SK-N-SH (cell line): ENCODE results near the gene SPATA16. TPM values are rescaled to one million over a fixed set of nuclear protein-coding genes. Genes with fewer than 3 reads are reported as not detected.

ENCODE experiments used
- CTCF ChIA-PET: fragments of 300-600, 350-600 bp; formaldehyde crosslinking; extraction: SDS; loops from one replicate; lab custom pipeline; 2021; lab: Yijun Ruan, JAX
- POLR2A ChIA-PET: fragments of 350-600 bp; sonication (Branson Sonifier 250); formaldehyde crosslinking; extraction: SDS; loops from one replicate; lab custom pipeline; 2020; ENCODE audit warnings: antibody characterized with exemption, inconsistent platforms; lab: Yijun Ruan, JAX
- DNase-seq: peaks from one replicate; pipeline ENCODE4 v3.0.0; 2012
- H2AFZ ChIP-seq: fragments of 200-600 bp; sonication (generic); 2 replicates; pipeline ENCODE4 v1.8.1; 2016; ENCODE audit warnings: antibody characterized with exemption, mild to moderate bottlenecking, low read depth
- H3F3A ChIP-seq: fragments of 200-600 bp; sonication (generic); replicated peaks from 2 replicates; pipeline ENCODE3; 2016; ENCODE audit warnings: antibody characterized with exemption, mild to moderate bottlenecking; ENCODE audit not compliant: insufficient read depth
- H3K27ac ChIP-seq, 2 experiments: fragments of 200-500 bp in 1 of 2; fragments of 200-600 bp in 1 of 2; sonication (Bioruptor generic) in 1 of 2; sonication (generic), shearing (Covaris generic) in 1 of 2; 2 replicates each; pipeline versions ENCODE4 v1.5.1 to v1.6.1; 2014 to 2016; ENCODE audit warnings: low read depth in 2 of 2, inconsistent platforms in 1 of 2, low read length in 1 of 2, mild to moderate bottlenecking in 1 of 2, mixed read lengths in 1 of 2
- H3K27me3 ChIP-seq: fragments of 200-600 bp; sonication (generic), shearing (Covaris generic); 2 replicates; pipeline ENCODE4 v1.6.1; 2016; ENCODE audit warnings: mixed run types; ENCODE audit not compliant: insufficient read depth
- H3K36me3 ChIP-seq, 2 experiments: fragments of 200-500 bp in 1 of 2; fragments of 200-600 bp in 1 of 2; sonication (Bioruptor generic) in 1 of 2; sonication (generic) in 1 of 2; replicated peaks in 1 of 2; 2 replicates each; pipeline versions ENCODE3 to v1.5.1; 2014 to 2016; ENCODE audit warnings: low read length in 1 of 2, mild to moderate bottlenecking in 1 of 2; ENCODE audit not compliant: insufficient read depth in 2 of 2, control insufficient read depth in 1 of 2
- H3K4me1 ChIP-seq, 2 experiments: fragments of 200-500 bp in 1 of 2; fragments of 200-600 bp in 1 of 2; sonication (Bioruptor generic) in 1 of 2; sonication (generic), shearing (Covaris generic) in 1 of 2; 2 replicates each; pipeline versions ENCODE4 v1.5.1 to v1.6.1; 2014 to 2016; ENCODE audit warnings: low read depth in 1 of 2, low read length in 1 of 2, mixed run types in 1 of 2; ENCODE audit not compliant: insufficient read depth in 2 of 2, control insufficient read depth in 1 of 2
- H3K4me2 ChIP-seq: fragments of 200-600 bp; sonication (generic), shearing (Covaris generic); 2 replicates; pipeline ENCODE4 v1.6.1; 2017; ENCODE audit warnings: mixed run types
- H3K4me3 ChIP-seq, 2 experiments: fragments of 200-500 bp in 1 of 2; fragments of 200-600 bp in 1 of 2; sonication (Bioruptor generic) in 1 of 2; sonication (generic), shearing (Covaris generic) in 1 of 2; 2 replicates each; pipeline versions ENCODE4 v1.5.1 to v1.8.1; 2014 to 2016; ENCODE audit warnings: low read depth in 2 of 2, inconsistent platforms in 1 of 2, low read length in 1 of 2, mild to moderate bottlenecking in 1 of 2, mixed read lengths in 1 of 2, moderate library complexity in 1 of 2
- H3K79me2 ChIP-seq: fragments of 200-600 bp; sonication (generic); 2 replicates; pipeline ENCODE4 v1.8.1; 2017; ENCODE audit warnings: mild to moderate bottlenecking; ENCODE audit not compliant: insufficient read depth
- H3K9ac ChIP-seq: fragments of 200-600 bp; sonication (generic); 2 replicates; pipeline ENCODE4 v1.6.1; 2017; ENCODE audit warnings: mixed run types
- H3K9me2 ChIP-seq: fragments of 200-600 bp; sonication (generic); 2 replicates; pipeline ENCODE4 v1.6.1; 2017; ENCODE audit warnings: mixed run types
- H3K9me3 ChIP-seq: fragments of 200-600 bp; sonication (generic); 2 replicates; pipeline ENCODE4 v1.6.1; 2017; ENCODE audit warnings: mixed run types, mild to moderate bottlenecking, moderate library complexity
- H4K20me1 ChIP-seq: fragments of 200-600 bp; sonication (generic); 2 replicates; pipeline ENCODE4 v1.6.1; 2017; ENCODE audit warnings: mild to moderate bottlenecking, mixed run types; ENCODE audit not compliant: insufficient read depth
- ELF1 ChIP-seq: IDR thresholded peaks from 2 replicates; pipeline ENCODE4 v1.4.0; 2012
- EP300 ChIP-seq, 2 experiments: IDR thresholded peaks; 2 replicates each; pipeline versions ENCODE4 v1.4.0 to v1.6.1; 2012; ENCODE audit warnings: borderline replicate concordance in 1 of 2, low read depth in 1 of 2, low read length in 1 of 2
- EZH2phosphoT487 ChIP-seq: fragments of 200-600 bp; sonication (generic); IDR thresholded peaks from 2 replicates; pipeline ENCODE4 v1.6.1; 2017; ENCODE audit warnings: low read depth, mixed run types, mild to moderate bottlenecking, antibody characterized with exemption, moderate library complexity, borderline replicate concordance
- FOSL2 ChIP-seq: IDR thresholded peaks from 2 replicates; pipeline ENCODE4 v1.4.0; 2012; ENCODE audit warnings: low read depth, mild to moderate bottlenecking, moderate library complexity, borderline replicate concordance
- FOXJ3 ChIP-seq: sonication (generic); formaldehyde crosslinking; IDR thresholded peaks from 2 replicates; pipeline ENCODE4 v1.5.1; 2020; ENCODE audit warnings: mild to moderate bottlenecking, missing genetic modification reagents
- NFIC ChIP-seq: IDR thresholded peaks from 2 replicates; pipeline ENCODE4 v1.4.0; 2012; ENCODE audit warnings: borderline replicate concordance
- NRF1 ChIP-seq: IDR thresholded peaks from 2 replicates; pipeline ENCODE4 v1.6.1; 2012; ENCODE audit warnings: low read depth, mild to moderate bottlenecking, low read length
- POLR2AphosphoS5 ChIP-seq: IDR thresholded peaks from 2 replicates; pipeline ENCODE4 v1.6.1; 2012; ENCODE audit warnings: low read depth, low read length
- RAD21 ChIP-seq: IDR thresholded peaks from 2 replicates; pipeline ENCODE4 v1.6.1; 2012; ENCODE audit warnings: mild to moderate bottlenecking, low read length
- RFX5 ChIP-seq: IDR thresholded peaks from 2 replicates; pipeline ENCODE4 v1.6.1; 2012; ENCODE audit warnings: mild to moderate bottlenecking, improper control_type of control experiment, low read length
- SIN3A ChIP-seq: IDR thresholded peaks from 2 replicates; pipeline ENCODE4 v1.6.1; 2012; ENCODE audit warnings: low read depth, mild to moderate bottlenecking, low read length, moderate library complexity, borderline replicate concordance
- SMC3 ChIP-seq: IDR thresholded peaks from 2 replicates; pipeline ENCODE4 v1.6.1; 2012; ENCODE audit warnings: low read depth, low read length, improper control_type of control experiment
- TAF1 ChIP-seq: IDR thresholded peaks from 2 replicates; pipeline ENCODE4 v1.6.1; 2012; ENCODE audit warnings: low read depth, mild to moderate bottlenecking, low read length, moderate library complexity, borderline replicate concordance
- TEAD4 ChIP-seq: IDR thresholded peaks from 2 replicates; pipeline ENCODE4 v1.4.0; 2012; ENCODE audit warnings: mild to moderate bottlenecking, borderline replicate concordance; ENCODE audit not compliant: insufficient read depth
- WGBS: methylation state at CpG from one replicate; pipeline ENCODE4 v1.1.6; 2017; ENCODE audit warnings: low lambda C conversion rate; 5-methylcytosine and 5-hydroxymethylcytosine counted together
- polyA plus RNA-seq, 3 experiments: library from polyadenylated mRNA; depleted of rRNA; stranded (reverse); fragments of >200 nt; gene quantifications; 2 replicates each; pipeline ENCODE4 v1.2.3, GENCODE V29; 2012
- TF ChIP-seq, protein P1 (sequence below): IDR thresholded peaks from 2 replicates; pipeline ENCODE4; 2012
- TF ChIP-seq, protein P2 (sequence below): fragments of 150-350 bp; IDR thresholded peaks from 2 replicates; pipeline ENCODE4 v1.6.1; 2016; ENCODE audit warnings: mild to moderate bottlenecking, low read depth, low read length
- TF ChIP-seq, protein P3 (sequence below): IDR thresholded peaks from 2 replicates; pipeline ENCODE4 v1.4.0; 2012; ENCODE audit warnings: low read depth, borderline replicate concordance
- TF ChIP-seq, protein P4 (sequence below): IDR thresholded peaks from 2 replicates; pipeline ENCODE4 v1.4.0; 2012; ENCODE audit warnings: low read depth, borderline replicate concordance

The SPATA16 gene
- polyA plus RNA-seq, 1 of the 3 experiments (the other 2 are of a cell fraction) = not detected

DNA sequence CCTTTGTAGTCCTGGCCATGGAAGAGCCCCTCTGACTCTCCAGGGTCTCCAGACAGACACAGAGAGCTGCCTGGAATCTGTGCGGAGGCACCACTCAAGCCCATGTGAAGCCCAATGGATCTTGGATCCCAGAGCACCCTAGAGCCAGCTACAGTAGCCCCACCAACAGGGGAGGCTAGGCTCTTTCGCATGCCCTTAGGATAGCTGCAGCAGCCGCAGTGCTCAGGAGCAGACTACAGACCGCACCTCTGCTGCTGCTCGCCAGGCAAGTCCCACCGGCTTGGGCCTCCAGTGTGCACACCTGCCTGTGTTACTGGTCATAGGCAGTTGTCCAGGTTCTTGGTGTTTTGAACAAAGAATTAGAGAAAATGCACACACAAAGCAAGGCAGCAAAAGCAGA is 131.6 kb downstream of the SPATA16 start:
- H3K4me1 ChIP-seq = no peaks in the 10 kb centered on the region; a peak in 1 of 4 replicates
- TF ChIP-seq RFX5 (no peak), EP300 (IDR thresholded peaks at IDR 0.05; ENCODE audit: borderline replicate concordance in 1 of 2, low read depth in 1 of 2, low read length in 1 of 2) (no peak), ELF1 (no peak), RAD21 (no peak), FOSL2 (no peak), EZH2phosphoT487 (no peak)
- TF ChIP-seq, protein P1, sequence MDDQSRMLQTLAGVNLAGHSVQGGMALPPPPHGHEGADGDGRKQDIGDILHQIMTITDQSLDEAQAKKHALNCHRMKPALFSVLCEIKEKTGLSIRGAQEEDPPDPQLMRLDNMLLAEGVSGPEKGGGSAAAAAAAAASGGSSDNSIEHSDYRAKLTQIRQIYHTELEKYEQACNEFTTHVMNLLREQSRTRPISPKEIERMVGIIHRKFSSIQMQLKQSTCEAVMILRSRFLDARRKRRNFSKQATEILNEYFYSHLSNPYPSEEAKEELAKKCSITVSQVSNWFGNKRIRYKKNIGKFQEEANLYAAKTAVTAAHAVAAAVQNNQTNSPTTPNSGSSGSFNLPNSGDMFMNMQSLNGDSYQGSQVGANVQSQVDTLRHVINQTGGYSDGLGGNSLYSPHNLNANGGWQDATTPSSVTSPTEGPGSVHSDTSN = no peak
- TF ChIP-seq, protein P2, sequence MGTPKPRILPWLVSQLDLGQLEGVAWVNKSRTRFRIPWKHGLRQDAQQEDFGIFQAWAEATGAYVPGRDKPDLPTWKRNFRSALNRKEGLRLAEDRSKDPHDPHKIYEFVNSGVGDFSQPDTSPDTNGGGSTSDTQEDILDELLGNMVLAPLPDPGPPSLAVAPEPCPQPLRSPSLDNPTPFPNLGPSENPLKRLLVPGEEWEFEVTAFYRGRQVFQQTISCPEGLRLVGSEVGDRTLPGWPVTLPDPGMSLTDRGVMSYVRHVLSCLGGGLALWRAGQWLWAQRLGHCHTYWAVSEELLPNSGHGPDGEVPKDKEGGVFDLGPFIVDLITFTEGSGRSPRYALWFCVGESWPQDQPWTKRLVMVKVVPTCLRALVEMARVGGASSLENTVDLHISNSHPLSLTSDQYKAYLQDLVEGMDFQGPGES = no peak
- H3K79me2 ChIP-seq = no peaks in the 10 kb centered on the region
- H3K9me2 ChIP-seq = no peaks in the 10 kb centered on the region
- H3K36me3 ChIP-seq = no peaks in the 10 kb centered on the region
- WGBS = 84% methylated on average over 5 of the region's 6 CpGs
- CTCF ChIA-PET = no interaction called here
- H3K27ac ChIP-seq = no peak overlapping the region
- no peak overlapping the region for H3K4me3 ChIP-seq
- no peak overlapping the region for H3K9ac ChIP-seq
- no peaks in the 10 kb centered on the region for H4K20me1 ChIP-seq
- no peaks in the 10 kb centered on the region for H3F3A ChIP-seq
- H3K27me3 ChIP-seq = no peaks in the 10 kb centered on the region
- H2AFZ ChIP-seq = no peak overlapping the region
- no peak overlapping the region for H3K4me2 ChIP-seq
- no peaks in the 10 kb centered on the region for H3K9me3 ChIP-seq
- no peak for DNase-seq
- POLR2A ChIA-PET = no interaction called here

DNA sequence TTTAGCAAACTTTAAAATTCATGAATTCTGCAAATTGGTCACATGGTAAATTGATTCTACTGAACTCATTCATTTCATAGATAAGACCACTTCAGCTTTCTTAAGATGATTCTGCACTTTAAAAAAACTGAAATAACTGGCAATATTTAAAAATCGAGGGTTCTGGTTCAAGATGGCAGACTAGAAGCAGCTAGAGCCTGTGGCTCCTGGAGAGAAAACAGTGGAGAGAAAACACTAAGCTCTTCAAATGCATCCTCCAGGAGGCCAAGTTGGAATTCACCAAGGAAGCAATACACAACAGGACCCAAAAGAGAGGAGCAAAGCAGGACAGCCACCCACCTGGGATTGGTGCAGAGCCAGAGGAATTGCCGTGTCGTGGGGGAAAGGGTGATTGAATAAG is 132.1 kb downstream of the SPATA16 start:
- H3K36me3 ChIP-seq = no peaks in the 10 kb centered on the region
- H3K4me3 ChIP-seq = no peak overlapping the region
- POLR2A ChIA-PET = no interaction called here
- TF ChIP-seq NRF1 = no peak
- no peak for TF ChIP-seq TAF1
- no peak for TF ChIP-seq FOXJ3 (CRISPR knock-in tag)
- no peak for TF ChIP-seq SMC3
- TF ChIP-seq EZH2phosphoT487 = no peak
- no peak for TF ChIP-seq TEAD4
- TF ChIP-seq, protein P3, sequence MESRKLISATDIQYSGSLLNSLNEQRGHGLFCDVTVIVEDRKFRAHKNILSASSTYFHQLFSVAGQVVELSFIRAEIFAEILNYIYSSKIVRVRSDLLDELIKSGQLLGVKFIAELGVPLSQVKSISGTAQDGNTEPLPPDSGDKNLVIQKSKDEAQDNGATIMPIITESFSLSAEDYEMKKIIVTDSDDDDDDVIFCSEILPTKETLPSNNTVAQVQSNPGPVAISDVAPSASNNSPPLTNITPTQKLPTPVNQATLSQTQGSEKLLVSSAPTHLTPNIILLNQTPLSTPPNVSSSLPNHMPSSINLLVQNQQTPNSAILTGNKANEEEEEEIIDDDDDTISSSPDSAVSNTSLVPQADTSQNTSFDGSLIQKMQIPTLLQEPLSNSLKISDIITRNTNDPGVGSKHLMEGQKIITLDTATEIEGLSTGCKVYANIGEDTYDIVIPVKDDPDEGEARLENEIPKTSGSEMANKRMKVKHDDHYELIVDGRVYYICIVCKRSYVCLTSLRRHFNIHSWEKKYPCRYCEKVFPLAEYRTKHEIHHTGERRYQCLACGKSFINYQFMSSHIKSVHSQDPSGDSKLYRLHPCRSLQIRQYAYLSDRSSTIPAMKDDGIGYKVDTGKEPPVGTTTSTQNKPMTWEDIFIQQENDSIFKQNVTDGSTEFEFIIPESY = no peak
- TF ChIP-seq, protein P4, sequence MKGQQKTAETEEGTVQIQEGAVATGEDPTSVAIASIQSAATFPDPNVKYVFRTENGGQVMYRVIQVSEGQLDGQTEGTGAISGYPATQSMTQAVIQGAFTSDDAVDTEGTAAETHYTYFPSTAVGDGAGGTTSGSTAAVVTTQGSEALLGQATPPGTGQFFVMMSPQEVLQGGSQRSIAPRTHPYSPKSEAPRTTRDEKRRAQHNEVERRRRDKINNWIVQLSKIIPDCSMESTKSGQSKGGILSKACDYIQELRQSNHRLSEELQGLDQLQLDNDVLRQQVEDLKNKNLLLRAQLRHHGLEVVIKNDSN = no peak
- TF ChIP-seq NFIC = no peak
- TF ChIP-seq SIN3A = no peak
- no peak for TF ChIP-seq POLR2AphosphoS5
- TF ChIP-seq, all 33 proteins: peak for 0
- DNase-seq = no peak
- WGBS = 66% methylated on average over 3 of the region's 3 CpGs
- Histone ChIP-seq H3K9me3 (no peaks in the 10 kb centered on the region), H2AFZ (no peak overlapping the region), H4K20me1 (no peaks in the 10 kb centered on the region), H3K27ac (no peak overlapping the region), H3K9me2 (no peaks in the 10 kb centered on the region), H3K27me3 (no peaks in the 10 kb centered on the region), H3K4me1 (no peaks in the 10 kb centered on the region; a peak in 1 of 4 replicates), H3K4me2 (no peak overlapping the region), H3F3A (no peaks in the 10 kb centered on the region), H3K9ac (no peak overlapping the region), H3K79me2 (no peaks in the 10 kb centered on the region)
- CTCF ChIA-PET = interaction anchor here (0.7 to 1.3 kb wide), 2 partner anchors 26 to 199 kb away, joined by 5 to 6 read pairs; no protein-coding TSS in a partner anchor
